OCI-M2 (cell line): Measurements from ENCODE around the gene ITIH4.
A peak's percentile ranks its signal among the peaks of the same experiment; 100 is the strongest.

Source experiments
- DNase-seq: peaks from one replicate; lab custom pipeline; 2025; ENCODE audit not compliant: unreplicated experiment; lab: John Stamatoyannopoulos, UW

ITIH4 gene

DNA sequence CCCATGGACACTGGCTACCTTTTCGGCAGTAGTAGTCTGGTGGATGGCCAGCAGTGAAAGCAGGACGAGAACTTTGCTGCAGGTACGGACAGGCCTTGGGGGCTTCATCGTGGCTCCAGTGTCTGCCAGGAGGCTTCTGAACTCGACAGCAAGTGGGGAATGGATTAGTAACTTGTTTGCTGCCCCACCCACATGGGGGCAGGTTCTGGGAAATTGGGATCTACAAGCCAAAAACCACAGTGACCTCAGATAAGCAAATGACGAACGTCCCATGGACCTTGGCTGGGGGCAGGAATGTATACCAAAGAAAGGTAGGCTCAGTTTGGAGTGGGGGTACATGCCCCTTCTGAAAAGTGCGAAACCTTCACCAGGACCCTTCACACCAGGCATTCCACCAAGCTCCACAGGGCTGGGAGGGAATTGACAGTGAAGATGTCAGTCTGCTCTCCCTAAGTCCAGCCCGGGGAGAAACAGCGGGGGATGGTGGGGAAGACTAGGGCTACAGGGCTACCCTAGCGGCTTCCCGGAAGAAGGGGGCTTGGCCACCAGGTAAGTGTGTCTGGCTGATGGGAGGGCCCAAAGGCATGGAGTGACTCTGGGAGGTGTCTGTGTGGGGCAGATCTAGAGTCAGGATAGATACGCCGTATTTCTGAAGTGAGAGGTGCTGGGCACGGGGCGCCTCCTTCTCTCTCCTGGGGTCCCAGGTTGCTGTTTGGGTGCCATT is at the start of gene ITIH4:
Gene ITIH4 (minus strand): TSS at position 138 of the 724 bp plus-strand sequence. CDS start 30 bp downstream, at position 108.
- DNase-seq, result no peak

DNA sequence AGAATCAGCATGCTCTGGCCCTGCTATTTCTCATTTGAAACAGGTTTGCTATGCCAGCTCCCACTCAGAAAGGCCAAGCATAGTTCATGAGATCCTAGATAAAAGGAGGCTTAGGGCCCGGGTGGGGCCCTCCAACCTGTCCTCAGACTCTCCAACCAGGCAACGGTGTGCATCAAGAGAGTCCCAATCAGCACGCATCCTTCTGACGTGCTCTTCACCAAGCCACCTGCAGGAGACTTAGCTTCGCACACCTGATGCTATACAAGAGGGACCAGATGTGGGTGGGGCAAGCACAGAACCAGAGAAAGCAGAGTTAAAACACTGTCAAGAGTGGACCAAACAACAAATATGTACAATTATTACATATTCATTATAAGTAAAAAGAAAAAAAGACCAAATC is 49.6 kb upstream of the ITIH4 start:
- DNase-seq, result no peak

DNA sequence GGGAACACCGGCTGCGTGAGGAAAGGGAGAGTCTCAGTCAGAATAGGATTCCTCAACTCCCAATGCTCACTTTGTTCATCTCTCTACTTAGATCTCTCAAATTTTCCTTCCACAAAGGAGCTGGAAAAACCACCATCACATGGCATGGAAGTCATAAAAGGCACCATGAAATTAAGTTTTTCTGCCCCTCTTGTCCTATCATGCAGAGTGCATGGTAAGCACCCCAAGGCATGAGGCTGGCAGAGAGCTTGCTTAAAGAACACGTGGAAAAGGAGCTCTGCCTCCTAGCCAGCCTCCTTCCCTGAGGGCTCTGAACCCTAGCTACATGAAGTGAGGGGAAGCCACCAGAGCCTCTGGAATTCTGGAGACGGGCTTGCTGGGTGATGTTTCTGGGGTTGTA is 49.1 kb upstream of the ITIH4 start:
- no peak for DNase-seq

DNA sequence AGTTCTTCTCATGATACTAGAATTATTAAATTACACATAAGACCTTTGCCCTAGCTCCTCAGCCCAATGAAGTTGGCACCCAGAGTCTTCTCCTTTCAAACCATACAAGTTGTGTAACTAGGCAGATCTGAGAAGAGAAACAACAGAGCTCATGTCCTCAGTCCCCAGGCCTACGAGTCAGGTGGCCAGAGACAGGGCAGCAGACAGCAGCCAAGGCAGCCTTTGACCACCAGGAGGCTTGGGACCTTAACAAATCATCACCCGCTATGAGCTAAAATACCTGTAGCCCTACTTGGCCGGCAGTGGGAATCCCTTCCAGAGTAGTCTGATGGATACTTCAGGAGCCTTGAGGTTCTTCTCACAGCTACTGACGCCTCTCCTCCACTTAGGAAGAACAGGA is 48.6 kb upstream of the ITIH4 start:
- no peak for DNase-seq

DNA sequence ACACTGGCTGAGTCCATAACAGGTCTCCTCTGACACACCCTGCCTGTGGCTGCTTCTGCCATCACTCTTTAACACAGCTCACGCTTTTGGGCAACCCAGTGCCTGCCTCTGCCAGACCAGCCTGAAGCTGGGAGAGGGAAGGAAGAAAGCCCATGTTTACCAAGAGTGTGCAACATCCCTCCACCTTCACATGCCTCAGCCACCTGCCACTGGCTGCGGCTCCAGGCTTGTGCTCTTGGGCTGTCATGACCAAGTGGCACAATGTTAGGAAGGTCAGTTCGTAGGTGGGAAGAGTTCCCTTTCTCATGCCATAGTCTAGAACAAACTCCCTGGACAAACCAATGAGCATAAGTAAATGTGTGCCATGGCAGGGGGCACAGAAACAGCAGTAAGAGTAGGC is 46.6 kb upstream of the ITIH4 start:
- no peak for DNase-seq

DNA sequence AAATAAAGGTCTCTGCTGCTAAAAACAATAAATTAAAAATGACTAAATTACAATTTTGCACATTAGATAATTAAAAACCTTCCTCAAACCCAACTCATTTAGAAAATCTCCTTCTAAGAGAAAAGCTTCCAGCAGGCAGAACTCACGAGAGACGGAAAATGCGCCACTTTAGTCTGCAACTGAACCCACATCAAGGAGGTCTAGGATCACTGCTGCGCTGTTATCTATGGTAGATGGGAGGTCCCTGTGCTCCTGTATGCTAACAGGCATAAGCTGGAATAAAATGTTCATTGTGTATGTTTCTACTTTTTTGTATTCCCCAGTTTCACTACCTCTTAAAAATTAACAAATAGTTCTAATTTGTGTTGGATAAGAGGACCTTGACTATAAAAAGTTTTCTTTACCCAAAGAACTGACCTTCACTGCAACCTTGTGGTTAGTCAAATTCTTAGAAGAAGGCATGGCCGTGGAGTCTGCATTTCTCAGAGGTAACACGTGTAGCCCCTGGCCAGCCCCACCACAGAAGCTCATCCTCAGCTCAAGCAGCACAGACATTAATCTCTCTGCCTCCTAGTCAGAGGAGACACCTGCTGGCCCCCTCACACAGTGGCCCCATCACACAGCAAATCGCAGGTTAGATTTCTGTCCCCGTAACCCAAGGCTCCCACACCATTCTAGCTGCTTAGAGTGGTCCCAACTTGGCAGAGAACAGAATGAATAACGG is 44.6 kb upstream of the ITIH4 start:
- DNase-seq, result no peak

DNA sequence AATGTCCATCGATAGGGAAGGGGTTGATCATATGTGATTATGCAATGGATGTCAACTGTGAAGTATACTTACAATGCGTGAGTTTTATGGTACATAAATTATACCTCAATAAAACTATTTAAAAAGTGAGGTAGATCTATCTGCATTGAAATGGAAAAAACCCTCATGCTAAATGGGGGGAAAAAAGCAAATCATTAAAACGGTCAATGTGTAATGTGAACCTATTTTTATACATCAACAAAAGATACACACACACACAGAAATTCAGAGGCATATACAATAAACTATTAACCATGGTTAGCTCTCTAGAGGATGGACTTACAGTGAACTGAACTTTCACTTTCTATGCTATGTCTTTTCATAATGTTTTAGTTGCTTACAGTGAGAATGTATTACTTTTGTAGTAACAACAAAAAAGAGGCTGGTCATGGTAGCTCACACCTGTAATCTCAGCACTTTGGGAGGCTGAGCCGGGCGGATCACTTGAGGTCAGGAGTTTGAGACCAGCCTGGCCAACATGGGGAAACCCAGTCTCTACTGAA is 43.8 kb upstream of the ITIH4 start:
- no peak for DNase-seq

DNA sequence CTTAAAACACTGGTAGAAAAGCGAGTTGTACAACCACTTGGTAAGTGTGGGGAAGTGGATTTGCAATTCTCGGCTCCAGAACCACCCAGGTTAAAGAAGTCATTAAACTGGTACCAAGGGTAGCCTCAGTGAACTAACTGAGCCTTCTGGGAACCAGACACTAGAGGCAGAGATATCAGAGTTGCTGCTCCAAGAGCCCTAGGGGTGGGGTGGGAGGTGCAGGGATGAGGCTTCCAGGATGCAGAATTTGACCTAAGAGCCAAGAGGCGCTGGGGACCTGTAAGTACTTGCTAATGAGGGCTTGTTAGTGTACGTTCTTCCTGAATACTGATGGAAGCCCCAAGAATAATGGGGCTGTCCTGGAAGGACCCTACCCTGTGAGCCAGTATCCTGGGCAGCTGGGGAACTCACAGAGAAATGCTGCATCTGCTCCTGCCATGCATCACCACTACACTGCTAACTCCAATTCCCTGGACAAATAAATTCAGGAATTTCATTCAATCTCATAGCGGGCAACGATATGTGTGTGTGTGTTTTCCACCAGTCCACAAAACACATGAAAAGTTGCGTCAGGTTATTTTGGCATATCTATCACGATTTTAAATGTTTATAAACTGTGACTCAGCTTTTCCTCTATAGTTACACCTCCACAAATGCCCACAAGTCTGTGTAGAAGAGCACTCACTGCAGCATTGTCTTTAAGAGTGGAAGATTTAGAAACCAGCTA is 43.1 kb upstream of the ITIH4 start:
- no peak for DNase-seq

DNA sequence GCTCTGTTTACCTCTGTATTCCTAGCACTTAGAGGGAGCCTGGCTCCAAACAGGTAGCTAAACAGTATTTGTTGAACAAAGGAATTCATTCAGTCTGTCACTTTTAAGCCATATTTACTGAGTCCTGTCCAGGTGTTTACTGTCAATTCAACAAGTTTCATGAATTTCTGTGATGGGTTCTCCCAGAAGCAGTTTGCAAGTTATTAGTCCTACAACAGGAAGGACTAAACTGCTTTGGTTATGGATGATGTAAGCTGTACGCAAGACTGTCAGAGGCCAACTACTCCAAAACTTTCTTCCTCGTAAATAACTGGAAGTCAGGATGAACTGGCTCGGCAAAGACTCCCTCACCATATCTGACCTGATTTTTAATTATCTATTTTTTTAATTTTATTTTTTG is 41.8 kb upstream of the ITIH4 start:
- no peak for DNase-seq

DNA sequence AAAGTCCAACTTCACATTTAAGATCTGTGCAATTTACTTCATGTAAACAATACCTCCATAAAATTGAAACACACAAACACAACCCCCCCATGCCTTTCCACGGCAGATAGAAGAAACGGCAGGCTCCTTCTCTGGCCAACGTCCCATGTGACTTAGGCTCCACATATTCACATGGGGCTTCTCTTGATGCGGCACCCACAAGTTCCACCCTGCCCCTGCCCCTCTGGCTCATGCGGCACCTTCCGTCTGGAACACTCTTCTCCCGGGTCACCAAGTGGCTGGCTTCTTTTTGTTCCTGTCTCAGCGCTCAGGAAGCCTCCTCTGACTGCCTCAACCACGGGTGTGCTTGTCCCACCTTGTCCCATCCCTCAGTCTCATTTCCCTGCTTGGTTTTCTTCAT is 41.3 kb upstream of the ITIH4 start:
- no peak for DNase-seq

DNA sequence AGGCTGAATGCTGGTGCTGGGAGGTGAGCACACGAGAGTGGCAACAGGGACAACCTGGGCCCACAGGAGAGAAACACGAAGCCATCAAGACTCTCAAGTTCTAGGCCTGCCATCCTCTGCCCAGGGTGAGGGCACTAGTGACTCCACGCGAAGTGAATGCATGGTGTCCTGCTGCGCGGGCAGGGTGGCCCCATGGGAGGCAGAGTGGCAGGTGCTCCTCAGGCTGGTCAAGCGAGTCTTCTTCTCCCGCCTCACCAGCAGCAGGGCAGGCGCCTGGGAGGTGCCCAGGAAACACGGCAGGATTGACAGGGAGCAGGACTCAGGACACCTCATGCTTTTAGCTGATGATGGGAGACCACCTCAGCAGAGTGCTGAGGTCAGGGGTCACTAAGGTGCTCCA is 40.0 kb upstream of the ITIH4 start:
- no peak for DNase-seq

DNA sequence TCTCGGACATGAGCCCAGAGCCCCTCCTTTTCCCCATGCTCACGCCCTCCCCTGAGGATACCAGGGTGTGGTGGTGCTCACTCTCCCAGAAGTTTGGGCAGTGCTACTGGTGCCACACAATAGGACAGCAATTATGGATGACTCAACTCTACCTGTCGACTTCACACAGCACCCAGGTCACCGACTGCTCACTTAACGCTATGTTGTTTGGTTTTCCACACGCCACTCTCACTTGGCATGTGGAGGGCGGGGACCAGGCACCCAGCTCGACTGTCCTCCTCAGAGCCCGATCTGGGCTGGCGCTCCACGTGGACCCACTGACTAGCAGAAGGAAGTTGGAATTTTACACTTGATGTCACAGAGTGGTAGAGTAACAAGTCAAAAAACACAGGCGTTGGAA is 36.0 kb upstream of the ITIH4 start:
- no peak for DNase-seq

DNA sequence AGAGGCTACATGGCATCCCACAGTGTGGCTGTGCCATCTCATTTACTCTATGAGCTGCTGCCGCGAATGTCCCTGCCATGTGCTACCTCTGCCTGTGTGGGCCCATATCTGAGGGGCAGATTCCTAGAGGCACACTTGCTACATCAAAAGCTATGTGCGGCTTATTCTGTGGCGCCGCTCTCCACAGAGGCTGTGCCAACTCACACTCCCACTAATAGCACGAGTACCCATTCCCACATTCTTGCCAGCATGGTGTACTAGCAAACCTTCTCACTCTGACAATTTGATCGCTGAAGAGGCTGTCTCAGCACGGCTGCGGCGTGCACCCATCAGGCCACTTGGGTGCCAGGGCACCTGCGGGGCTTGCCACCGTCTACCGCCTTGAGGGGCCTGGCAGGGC is 35.5 kb upstream of the ITIH4 start:
- no peak for DNase-seq

DNA sequence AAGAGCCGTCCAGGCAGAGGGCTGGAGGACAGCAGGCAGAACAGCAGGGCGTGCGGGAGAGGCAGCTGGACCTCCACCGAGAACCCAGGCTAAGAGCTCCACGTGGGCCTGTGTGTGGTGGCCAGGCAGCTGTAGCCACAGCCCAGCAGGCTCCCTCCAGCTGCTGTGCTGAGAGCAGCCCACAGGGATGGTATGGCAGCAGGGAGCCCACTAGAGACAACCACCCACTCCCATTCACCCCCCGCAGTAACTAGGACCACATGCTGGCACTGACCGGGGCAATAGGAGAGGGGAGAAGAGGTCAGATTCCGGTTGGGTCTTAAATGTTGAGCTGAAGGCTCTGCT is 29.9 kb upstream of the ITIH4 start:
- DNase-seq, result no peak

DNA sequence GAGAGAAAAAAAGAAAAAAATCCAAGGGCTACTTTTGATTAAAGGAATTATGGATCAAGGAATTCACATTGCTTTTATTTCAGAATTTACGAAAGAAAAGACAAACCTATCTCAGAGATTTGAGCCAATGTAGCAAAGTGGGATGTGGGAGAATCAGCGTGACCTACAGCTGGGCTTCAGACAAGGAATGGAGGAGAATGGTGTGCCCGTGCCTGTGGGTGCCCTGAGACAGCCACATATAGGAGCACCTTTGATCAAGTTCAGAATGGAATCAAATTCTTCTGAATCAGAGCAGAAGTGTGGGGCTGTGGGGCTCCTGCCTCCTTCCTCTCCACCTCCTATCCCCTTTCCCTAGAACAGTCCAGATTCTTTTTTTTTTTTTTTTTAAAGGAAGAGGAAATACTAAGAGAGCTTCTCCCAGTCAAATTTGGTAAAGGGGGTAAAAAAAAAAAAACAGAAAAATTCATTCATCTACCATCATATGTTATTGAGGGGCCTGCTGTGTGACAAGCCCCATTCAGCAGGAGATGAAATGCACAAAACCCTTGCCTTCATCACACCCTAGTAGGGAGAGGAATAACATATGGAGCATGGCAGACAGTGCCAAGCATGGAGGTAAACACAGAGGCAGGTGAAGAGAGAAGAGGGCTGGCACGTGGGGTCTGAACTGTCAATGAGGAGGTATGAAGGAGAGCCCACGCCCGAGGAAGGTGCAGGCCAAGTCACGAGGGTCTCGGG is 29.4 kb upstream of the ITIH4 start:
- no peak for DNase-seq

DNA sequence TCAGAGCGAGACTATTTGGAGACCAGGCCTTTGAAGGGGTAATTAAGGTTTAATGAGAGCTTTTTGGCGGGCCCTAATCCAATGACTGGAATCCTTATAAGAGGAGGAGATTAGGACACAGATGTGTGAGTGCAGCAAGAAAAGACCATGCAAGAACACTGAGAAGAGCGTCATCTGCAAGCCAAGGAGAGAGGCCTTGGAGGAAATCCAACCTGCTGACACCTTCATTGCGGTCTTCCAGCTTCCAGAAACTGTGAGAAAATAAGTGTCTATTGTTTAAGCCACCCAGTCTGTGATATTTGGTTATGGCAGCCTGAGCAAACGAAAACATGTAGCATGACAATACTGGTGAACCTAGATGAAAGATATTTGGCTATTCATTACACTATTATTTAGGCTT is 27.4 kb upstream of the ITIH4 start:
- DNase-seq, result no peak

DNA sequence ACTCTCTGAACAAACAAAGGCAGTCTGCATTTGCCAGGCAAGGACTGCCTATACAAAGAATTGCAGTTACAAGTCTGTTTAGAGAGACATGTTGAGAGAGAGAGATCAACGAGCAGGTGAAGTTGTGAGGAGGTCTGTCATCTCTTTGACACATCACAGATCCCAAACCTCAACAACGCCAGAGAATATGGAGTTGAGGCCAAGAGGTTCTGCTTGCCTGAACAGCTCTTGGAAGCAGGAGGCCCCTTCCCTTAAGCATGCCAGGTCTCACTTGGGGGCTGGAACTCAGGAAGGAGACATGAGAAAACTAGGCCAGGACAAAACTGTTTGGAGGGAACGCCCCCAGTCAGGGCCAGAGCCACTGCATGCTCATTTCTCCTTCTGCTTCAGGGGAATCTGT is 26.7 kb upstream of the ITIH4 start:
- DNase-seq, result no peak

DNA sequence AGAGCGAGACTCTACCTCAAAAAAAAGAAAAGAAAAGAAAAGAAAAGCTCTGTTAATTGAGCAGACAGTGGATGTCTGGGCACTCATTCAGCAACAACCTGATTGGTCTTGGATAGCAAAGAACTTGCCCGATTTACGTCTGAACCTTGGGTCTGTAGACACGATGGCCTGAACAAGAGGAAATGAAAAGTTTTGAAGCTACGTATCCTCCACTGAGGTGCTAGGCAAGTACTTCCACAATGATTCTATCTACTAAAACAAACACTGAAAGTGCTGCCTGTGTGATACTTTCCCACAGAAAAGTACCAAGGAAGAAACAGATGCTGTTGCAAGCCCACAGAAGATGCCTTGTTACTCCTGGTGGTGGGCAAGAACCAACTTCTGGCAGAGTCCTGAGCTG is 26.2 kb upstream of the ITIH4 start:
- no peak for DNase-seq

DNA sequence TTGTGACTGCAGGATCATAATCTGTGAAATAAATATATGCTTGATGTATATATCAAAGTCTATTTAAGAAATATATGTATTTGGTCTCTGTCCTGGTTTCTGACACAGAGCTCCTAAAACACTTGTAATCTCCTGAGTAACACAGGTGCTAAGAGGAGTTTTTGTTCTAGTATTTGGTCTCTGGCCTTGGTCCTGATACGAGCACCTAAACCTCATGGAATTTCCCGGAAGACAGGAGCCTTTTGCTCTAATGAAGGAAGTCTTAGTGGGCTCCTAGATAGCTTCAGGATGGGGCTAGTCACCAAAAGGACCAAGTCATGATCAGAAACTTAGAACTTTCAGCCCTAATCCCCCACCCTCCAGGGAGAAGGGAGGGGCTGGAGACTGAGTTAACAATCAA is 23.5 kb upstream of the ITIH4 start:
- no peak for DNase-seq

DNA sequence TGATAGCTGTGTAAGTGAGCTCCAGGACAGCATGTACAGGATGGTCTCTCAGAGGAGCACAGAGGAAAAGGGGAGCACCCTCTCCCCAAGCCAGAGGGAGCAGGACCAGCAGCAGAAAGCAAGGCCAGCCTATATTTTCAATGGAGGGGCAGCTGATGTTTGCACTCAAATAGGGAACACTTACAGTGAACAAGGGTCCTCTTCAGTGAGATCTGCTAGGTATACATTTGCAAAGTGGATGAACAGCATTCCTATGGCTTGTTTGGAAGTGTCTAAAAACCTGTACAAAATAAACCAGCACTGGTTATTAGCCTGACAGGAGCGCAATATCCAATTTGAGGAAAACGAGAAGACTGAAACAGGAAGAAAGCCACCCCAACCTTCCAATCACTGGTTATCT is 21.9 kb upstream of the ITIH4 start:
- DNase-seq, result no peak

DNA sequence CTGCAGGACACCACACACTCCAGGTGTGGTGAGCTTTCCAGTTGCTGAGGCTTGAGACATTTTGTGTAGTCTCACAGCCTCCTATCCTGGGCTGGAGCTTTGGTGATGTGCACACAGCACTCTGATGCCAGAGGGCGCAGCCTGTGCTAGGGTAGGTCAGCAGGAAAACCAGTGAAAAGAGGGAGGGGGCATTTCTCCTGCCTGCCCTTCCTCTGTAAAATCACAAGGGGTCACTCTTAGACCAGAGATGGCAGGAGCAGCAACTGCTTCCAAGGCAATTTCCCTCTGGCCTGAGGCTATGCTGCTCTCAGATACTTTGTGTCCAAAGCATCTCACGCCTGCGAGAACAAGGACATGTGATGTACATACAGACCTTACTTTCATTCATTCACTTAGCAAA is 20.9 kb upstream of the ITIH4 start:
- DNase-seq, result peak; percentile 20
